H1 (cell line): ENCODE results near the gene C1QTNF7. TPM values are rescaled to one million over a fixed set of nuclear protein-coding genes. Genes with fewer than 3 reads are reported as not detected.

ENCODE experiments used
- GABPA ChIP-seq: IDR thresholded peaks from 2 replicates; pipeline ENCODE4 v1.6.1; 2011; ENCODE audit warnings: mild to moderate bottlenecking, low read length, moderate library complexity, borderline replicate concordance; ENCODE audit not compliant: insufficient read depth
- GTF2F1 ChIP-seq: IDR thresholded peaks from 2 replicates; pipeline ENCODE4 v1.6.1; 2012; ENCODE audit warnings: low read depth, low read length, improper control_type of control experiment, borderline replicate concordance
- HDAC2 ChIP-seq, 2 experiments: fragments of 300-600 bp in 1 of 2; sonication (generic) in 1 of 2; IDR thresholded peaks; 2 replicates each; pipeline ENCODE4 v1.6.1; 2011 to 2012; ENCODE audit warnings: low read depth in 2 of 2, low read length in 2 of 2, mild to moderate bottlenecking in 2 of 2, moderate library complexity in 2 of 2, borderline replicate concordance in 1 of 2, inconsistent platforms in 1 of 2
- JUN ChIP-seq: IDR thresholded peaks from 2 replicates; pipeline ENCODE4 v1.6.1; 2011; ENCODE audit warnings: low read depth, mild to moderate bottlenecking, improper control_type of control experiment, low read length
- POLR2AphosphoS5 ChIP-seq: IDR thresholded peaks from 2 replicates; pipeline ENCODE4 v1.6.1; 2011; ENCODE audit warnings: low read depth, low read length
- RXRA ChIP-seq: IDR thresholded peaks from 2 replicates; pipeline ENCODE4 v1.6.1; 2011; ENCODE audit warnings: low read depth, mild to moderate bottlenecking, low read length, moderate library complexity; ENCODE audit not compliant: insufficient read depth
- SIRT6 ChIP-seq: IDR thresholded peaks from one replicate; pipeline ENCODE4 v1.7.1; 2012; ENCODE audit warnings: low read length, inconsistent platforms
- SIX5 ChIP-seq: IDR thresholded peaks from 2 replicates; pipeline ENCODE4 v1.6.1; 2011; ENCODE audit warnings: mild to moderate bottlenecking, low read depth, low read length
- SP4 ChIP-seq: IDR thresholded peaks from 2 replicates; pipeline ENCODE4 v1.6.1; 2012; ENCODE audit warnings: low read length, inconsistent platforms
- SRF ChIP-seq: IDR thresholded peaks from 2 replicates; pipeline ENCODE4 v1.6.1; 2011; ENCODE audit warnings: mild to moderate bottlenecking, low read depth, low read length, moderate library complexity
- TBP ChIP-seq: IDR thresholded peaks from 2 replicates; pipeline ENCODE4 v1.6.1; 2011; ENCODE audit warnings: low read depth, low read length, improper control_type of control experiment
- polyA plus RNA-seq, 7 experiments: library from polyadenylated mRNA; depleted of rRNA in 3 of 7; stranded (reverse) in 5 of 7; unstranded in 2 of 7; fragments of >200 nt in 5 of 7; fragments of 200-250 nt in 2 of 7; gene quantifications; 1 replicate in 5 of 7; 2 replicates in 1 of 7; 4 replicates in 1 of 7; pipeline versions ENCODE4 v1.2.1 to v1.2.3, GENCODE V29; 2011 to 2013; ENCODE audit warnings: missing spikeins in 2 of 7, mixed read lengths in 2 of 7
- total RNA-seq: library from RNA; stranded (reverse); fragmentation: NEBNext Ultra II Directional; extraction: Animal tissue kit (Norgen Biotek cat#: 25700); gene quantifications from 2 replicates; pipeline ENCODE4 v1.2.1, GENCODE V29; 2021
- TF ChIP-seq, protein P1 (sequence below): fragments of 300-600 bp; sonication (generic); IDR thresholded peaks from 2 replicates; pipeline ENCODE4 v1.7.1; 2012; ENCODE audit warnings: low read length, moderate library complexity, mild to moderate bottlenecking, inconsistent platforms; ENCODE audit not compliant: insufficient replicate concordance

C1QTNF7 gene
- total and polyA plus RNA-seq, 2 of the 8 experiments (the other 6 are each of a cell fraction or from before 2014, with no cell fraction given), result not detected

DNA sequence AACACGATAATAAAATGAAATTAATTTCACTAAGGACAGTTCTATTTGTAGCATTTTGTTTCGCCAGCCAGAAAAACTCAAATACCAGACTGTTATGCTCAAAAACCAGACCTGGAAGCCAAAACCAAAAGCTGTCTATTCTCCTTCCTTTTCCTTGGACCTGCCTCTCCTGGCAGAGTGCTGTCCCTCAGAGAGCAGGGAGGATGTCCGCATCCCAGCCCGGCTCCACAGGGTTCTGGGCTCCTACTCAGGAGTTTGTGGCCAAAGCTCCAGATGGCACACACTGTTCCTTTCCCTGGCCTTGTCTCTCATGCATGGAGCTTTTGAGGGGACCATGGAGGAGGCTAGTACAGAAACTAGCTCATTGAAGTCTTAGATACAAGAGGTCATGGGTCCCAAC lies 41.9 kb upstream of the C1QTNF7 start (continued):
- TF ChIP-seq, protein P1, sequence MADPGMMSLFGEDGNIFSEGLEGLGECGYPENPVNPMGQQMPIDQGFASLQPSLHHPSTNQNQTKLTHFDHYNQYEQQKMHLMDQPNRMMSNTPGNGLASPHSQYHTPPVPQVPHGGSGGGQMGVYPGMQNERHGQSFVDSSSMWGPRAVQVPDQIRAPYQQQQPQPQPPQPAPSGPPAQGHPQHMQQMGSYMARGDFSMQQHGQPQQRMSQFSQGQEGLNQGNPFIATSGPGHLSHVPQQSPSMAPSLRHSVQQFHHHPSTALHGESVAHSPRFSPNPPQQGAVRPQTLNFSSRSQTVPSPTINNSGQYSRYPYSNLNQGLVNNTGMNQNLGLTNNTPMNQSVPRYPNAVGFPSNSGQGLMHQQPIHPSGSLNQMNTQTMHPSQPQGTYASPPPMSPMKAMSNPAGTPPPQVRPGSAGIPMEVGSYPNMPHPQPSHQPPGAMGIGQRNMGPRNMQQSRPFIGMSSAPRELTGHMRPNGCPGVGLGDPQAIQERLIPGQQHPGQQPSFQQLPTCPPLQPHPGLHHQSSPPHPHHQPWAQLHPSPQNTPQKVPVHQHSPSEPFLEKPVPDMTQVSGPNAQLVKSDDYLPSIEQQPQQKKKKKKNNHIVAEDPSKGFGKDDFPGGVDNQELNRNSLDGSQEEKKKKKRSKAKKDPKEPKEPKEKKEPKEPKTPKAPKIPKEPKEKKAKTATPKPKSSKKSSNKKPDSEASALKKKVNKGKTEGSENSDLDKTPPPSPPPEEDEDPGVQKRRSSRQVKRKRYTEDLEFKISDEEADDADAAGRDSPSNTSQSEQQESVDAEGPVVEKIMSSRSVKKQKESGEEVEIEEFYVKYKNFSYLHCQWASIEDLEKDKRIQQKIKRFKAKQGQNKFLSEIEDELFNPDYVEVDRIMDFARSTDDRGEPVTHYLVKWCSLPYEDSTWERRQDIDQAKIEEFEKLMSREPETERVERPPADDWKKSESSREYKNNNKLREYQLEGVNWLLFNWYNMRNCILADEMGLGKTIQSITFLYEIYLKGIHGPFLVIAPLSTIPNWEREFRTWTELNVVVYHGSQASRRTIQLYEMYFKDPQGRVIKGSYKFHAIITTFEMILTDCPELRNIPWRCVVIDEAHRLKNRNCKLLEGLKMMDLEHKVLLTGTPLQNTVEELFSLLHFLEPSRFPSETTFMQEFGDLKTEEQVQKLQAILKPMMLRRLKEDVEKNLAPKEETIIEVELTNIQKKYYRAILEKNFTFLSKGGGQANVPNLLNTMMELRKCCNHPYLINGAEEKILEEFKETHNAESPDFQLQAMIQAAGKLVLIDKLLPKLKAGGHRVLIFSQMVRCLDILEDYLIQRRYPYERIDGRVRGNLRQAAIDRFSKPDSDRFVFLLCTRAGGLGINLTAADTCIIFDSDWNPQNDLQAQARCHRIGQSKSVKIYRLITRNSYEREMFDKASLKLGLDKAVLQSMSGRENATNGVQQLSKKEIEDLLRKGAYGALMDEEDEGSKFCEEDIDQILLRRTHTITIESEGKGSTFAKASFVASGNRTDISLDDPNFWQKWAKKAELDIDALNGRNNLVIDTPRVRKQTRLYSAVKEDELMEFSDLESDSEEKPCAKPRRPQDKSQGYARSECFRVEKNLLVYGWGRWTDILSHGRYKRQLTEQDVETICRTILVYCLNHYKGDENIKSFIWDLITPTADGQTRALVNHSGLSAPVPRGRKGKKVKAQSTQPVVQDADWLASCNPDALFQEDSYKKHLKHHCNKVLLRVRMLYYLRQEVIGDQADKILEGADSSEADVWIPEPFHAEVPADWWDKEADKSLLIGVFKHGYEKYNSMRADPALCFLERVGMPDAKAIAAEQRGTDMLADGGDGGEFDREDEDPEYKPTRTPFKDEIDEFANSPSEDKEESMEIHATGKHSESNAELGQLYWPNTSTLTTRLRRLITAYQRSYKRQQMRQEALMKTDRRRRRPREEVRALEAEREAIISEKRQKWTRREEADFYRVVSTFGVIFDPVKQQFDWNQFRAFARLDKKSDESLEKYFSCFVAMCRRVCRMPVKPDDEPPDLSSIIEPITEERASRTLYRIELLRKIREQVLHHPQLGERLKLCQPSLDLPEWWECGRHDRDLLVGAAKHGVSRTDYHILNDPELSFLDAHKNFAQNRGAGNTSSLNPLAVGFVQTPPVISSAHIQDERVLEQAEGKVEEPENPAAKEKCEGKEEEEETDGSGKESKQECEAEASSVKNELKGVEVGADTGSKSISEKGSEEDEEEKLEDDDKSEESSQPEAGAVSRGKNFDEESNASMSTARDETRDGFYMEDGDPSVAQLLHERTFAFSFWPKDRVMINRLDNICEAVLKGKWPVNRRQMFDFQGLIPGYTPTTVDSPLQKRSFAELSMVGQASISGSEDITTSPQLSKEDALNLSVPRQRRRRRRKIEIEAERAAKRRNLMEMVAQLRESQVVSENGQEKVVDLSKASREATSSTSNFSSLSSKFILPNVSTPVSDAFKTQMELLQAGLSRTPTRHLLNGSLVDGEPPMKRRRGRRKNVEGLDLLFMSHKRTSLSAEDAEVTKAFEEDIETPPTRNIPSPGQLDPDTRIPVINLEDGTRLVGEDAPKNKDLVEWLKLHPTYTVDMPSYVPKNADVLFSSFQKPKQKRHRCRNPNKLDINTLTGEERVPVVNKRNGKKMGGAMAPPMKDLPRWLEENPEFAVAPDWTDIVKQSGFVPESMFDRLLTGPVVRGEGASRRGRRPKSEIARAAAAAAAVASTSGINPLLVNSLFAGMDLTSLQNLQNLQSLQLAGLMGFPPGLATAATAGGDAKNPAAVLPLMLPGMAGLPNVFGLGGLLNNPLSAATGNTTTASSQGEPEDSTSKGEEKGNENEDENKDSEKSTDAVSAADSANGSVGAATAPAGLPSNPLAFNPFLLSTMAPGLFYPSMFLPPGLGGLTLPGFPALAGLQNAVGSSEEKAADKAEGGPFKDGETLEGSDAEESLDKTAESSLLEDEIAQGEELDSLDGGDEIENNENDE, result no peak
- TF ChIP-seq HDAC2 (IDR thresholded peaks at IDR 0.05; ENCODE audit: borderline replicate concordance in 1 of 2, low read depth in 2 of 2, low read length in 2 of 2), result no peak
- no peak for TF ChIP-seq GABPA
- TF ChIP-seq TBP, result no peak
- no peak for TF ChIP-seq GTF2F1
- TF ChIP-seq SIRT6, result no peak
- TF ChIP-seq SIX5, result no peak
- no peak for TF ChIP-seq SP4
- TF ChIP-seq POLR2AphosphoS5, result no peak
- no peak for TF ChIP-seq SRF
- TF ChIP-seq JUN, result no peak
- TF ChIP-seq RXRA, result no peak
- TF ChIP-seq, all 59 proteins: peak for 0
